Endodermal cell (in vitro differentiated cells): ENCODE results near the gene LPIN1. TPM values are rescaled to one million over a fixed set of nuclear protein-coding genes. Genes with fewer than 3 reads are reported as not detected.

Source experiments
- DNase-seq: peaks from one replicate; pipeline ENCODE4 v3.0.0-alpha.2; 2017
- H3K27ac ChIP-seq: 2 replicates; pipeline ENCODE4 v1.5.1; 2013; ENCODE audit warnings: mild to moderate bottlenecking, low read depth, low read length, moderate library complexity
- H3K27me3 ChIP-seq: 2 replicates; pipeline ENCODE4 v1.6.1; 2013; ENCODE audit warnings: mild to moderate bottlenecking, low read length, moderate library complexity; ENCODE audit not compliant: insufficient read depth, control insufficient read depth, poor library complexity, severe bottlenecking
- H3K36me3 ChIP-seq: 2 replicates; pipeline ENCODE4 v1.7.0; 2013; ENCODE audit warnings: mild to moderate bottlenecking, low read length, moderate library complexity; ENCODE audit not compliant: control insufficient read depth, insufficient read depth
- H3K4me1 ChIP-seq: one replicate; pipeline ENCODE4 v1.7.0; 2013; ENCODE audit warnings: low read length; ENCODE audit not compliant: control insufficient read depth, insufficient read depth
- H3K4me3 ChIP-seq: 2 replicates; pipeline ENCODE4 v1.5.1; 2013; ENCODE audit warnings: mild to moderate bottlenecking, low read length, moderate library complexity
- H3K9ac ChIP-seq: 2 replicates; pipeline ENCODE4 v1.6.1; 2013; ENCODE audit warnings: mild to moderate bottlenecking, low read length, moderate library complexity; ENCODE audit not compliant: poor library complexity, severe bottlenecking; ENCODE audit errors: extremely low read depth
- H3K9me3 ChIP-seq: 2 replicates; pipeline ENCODE4 v1.6.1; 2013; ENCODE audit warnings: mild to moderate bottlenecking, low read length, moderate library complexity; ENCODE audit not compliant: control insufficient read depth
- H3K27ac Mint-ChIP-seq: 2 replicates; pipeline ENCODE4 v1.8.0; 2020; ENCODE audit warnings: mixed read lengths
- H3K27me3 Mint-ChIP-seq: 2 replicates; pipeline ENCODE4 v1.8.0; 2021; ENCODE audit warnings: mild to moderate bottlenecking, mixed read lengths; ENCODE audit not compliant: insufficient read depth
- H3K36me3 Mint-ChIP-seq: 2 replicates; pipeline ENCODE4 v1.8.0; 2020; ENCODE audit warnings: low read depth, mixed read lengths
- H3K4me1 Mint-ChIP-seq: 2 replicates; pipeline ENCODE4 v1.8.0; 2020; ENCODE audit warnings: mixed read lengths
- H3K4me3 Mint-ChIP-seq: 2 replicates; pipeline ENCODE4 v1.8.0; 2020; ENCODE audit warnings: mild to moderate bottlenecking, moderate library complexity, mixed read lengths
- H3K9me3 Mint-ChIP-seq: 2 replicates; pipeline ENCODE4 v1.8.0; 2020; ENCODE audit warnings: mild to moderate bottlenecking, mixed read lengths
- CTCF ChIP-seq: fragments of 200-600 bp; sonication (generic); conservative IDR thresholded peaks from 2 replicates; pipeline ENCODE4 v1.5.0; 2021; ENCODE audit warnings: antibody characterized with exemption, mild to moderate bottlenecking
- WGBS, 2 experiments: methylation state at CpG; one replicate each; pipeline versions ENCODE4 v1.1.5 to v1.1.7; 2013; ENCODE audit warnings: missing lambda C conversion rate in 2 of 2, mixed read lengths in 1 of 2; ENCODE audit not compliant: insufficient coverage in 1 of 2, insufficient read length in 1 of 2; 5-methylcytosine and 5-hydroxymethylcytosine counted together
- total RNA-seq, 2 donors: library from RNA; stranded (reverse); fragmentation: NEBNext Ultra II Directional in 1 of 2; extraction: Animal tissue kit (Norgen Biotek cat#: 25700) in 1 of 2; gene quantifications; 2 replicates in 1 of 2; 3 replicates in 1 of 2; pipeline ENCODE4 v1.2.1, GENCODE V29; 2021

The LPIN1 gene
- total RNA-seq, 2 donors from 2014 or later: 23.9 to 24.3 TPM

DNA sequence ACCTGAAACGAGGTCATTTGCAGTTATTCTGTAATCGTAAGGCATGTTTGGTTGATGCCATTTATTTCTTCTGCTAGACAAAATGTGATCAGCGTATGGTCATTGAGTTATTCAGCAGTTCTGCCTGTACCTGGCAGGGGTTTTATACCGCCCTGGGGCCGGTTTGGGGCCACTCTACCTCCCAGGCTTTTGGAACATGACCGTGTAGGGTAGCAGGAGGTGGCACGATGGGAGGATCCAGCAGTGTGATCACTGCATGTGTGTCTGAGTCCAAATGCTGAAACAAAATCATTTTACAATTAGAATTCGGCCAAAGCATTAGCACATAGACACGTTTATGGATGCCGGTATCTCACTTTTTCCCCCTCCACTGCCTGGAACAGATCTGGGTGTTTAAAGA is 26.7 kb downstream of the LPIN1 start:
- Histone ChIP-seq H3K9me3 (no peaks in the 10 kb centered on the region), H3K36me3 (peaks cover 55% of the 10 kb centered on the region), H3K4me3 (no peak overlapping the region), H3K4me1 (no peaks in the 10 kb centered on the region), H3K27me3 (no peaks in the 10 kb centered on the region), H3K9ac (no peak overlapping the region), H3K27ac (no peak overlapping the region)
- no peak for DNase-seq
- H3K4me3 Mint-ChIP-seq: no peak overlapping the region
- no peak for TF ChIP-seq CTCF
- no peak overlapping the region for H3K27ac Mint-ChIP-seq
- WGBS, 2 experiments: 71 to 74% methylated on average over 10 of the region's 10 CpGs
- H3K4me1 Mint-ChIP-seq: no peaks in the 10 kb centered on the region
- no peaks in the 10 kb centered on the region for H3K27me3 Mint-ChIP-seq
- peaks cover 36% of the 10 kb centered on the region for H3K36me3 Mint-ChIP-seq
- no peaks in the 10 kb centered on the region for H3K9me3 Mint-ChIP-seq

GRCh38 chr2:11773747-11774525 is 27.5 kb downstream of the LPIN1 start:
- Mint-ChIP-seq H3K4me1 (peaks cover 2% of the 10 kb centered on the region), H3K36me3 (peaks cover 32% of the 10 kb centered on the region), H3K4me3 (no peak overlapping the region), H3K27ac (no peak overlapping the region), H3K9me3 (no peaks in the 10 kb centered on the region), H3K27me3 (no peaks in the 10 kb centered on the region)
- no peaks in the 10 kb centered on the region for H3K4me1 ChIP-seq
- H3K9ac ChIP-seq: no peak overlapping the region
- DNase-seq: no peak
- no peak overlapping the region for H3K4me3 ChIP-seq
- no peak for TF ChIP-seq CTCF
- no peak overlapping the region for H3K27ac ChIP-seq
- H3K36me3 ChIP-seq: peaks cover 50% of the 10 kb centered on the region
- WGBS, 2 experiments: 89 to 93% methylated on average over 6 to 7 of the region's 7 CpGs
- H3K27me3 ChIP-seq: no peaks in the 10 kb centered on the region
- H3K9me3 ChIP-seq: no peaks in the 10 kb centered on the region

GRCh38 chr2:11774600-11774999 is 28.2 kb downstream of the LPIN1 start:
- H3K9me3 ChIP-seq: no peaks in the 10 kb centered on the region
- peaks cover 3% of the 10 kb centered on the region for H3K4me1 Mint-ChIP-seq
- DNase-seq: no peak
- no peaks in the 10 kb centered on the region for H3K27me3 ChIP-seq
- no peaks in the 10 kb centered on the region for H3K9me3 Mint-ChIP-seq
- no peak for TF ChIP-seq CTCF
- no peaks in the 10 kb centered on the region for H3K4me1 ChIP-seq
- H3K36me3 ChIP-seq: peaks cover 46% of the 10 kb centered on the region
- no peak overlapping the region for H3K27ac ChIP-seq
- WGBS, 2 experiments: 62 to 81% methylated on average over 3 to 7 of the region's 7 CpGs
- no peak overlapping the region for H3K27ac Mint-ChIP-seq
- no peak overlapping the region for H3K4me3 Mint-ChIP-seq
- peaks cover 33% of the 10 kb centered on the region for H3K36me3 Mint-ChIP-seq
- H3K27me3 Mint-ChIP-seq: no peaks in the 10 kb centered on the region
- H3K4me3 ChIP-seq: no peak overlapping the region
- no peak overlapping the region for H3K9ac ChIP-seq
